Erythroblast (primary cell): Measurements from ENCODE around the gene KIF25.

ENCODE experiments used
- DNase-seq, 2 experiments: peaks; one replicate each; lab custom pipeline; 2025; lab: John Stamatoyannopoulos, UW
- GATA1 ChIP-seq: IDR thresholded peaks from 2 replicates; pipeline ENCODE4 v1.6.1; 2011; ENCODE audit warnings: low read depth, mild to moderate bottlenecking, control low read depth, low read length, moderate library complexity
- POLR2A ChIP-seq: IDR thresholded peaks from 2 replicates; pipeline ENCODE4 v1.6.1; 2011; ENCODE audit warnings: mild to moderate bottlenecking, low read length

KIF25 gene

GRCh38 chr6:168012431-168013249, 15.2 kb downstream of the KIF25 start:
- TF ChIP-seq POLR2A (no peak), GATA1 (no peak)
- no peak for DNase-seq

GRCh38 chr6:168013250-168013915, 15.9 kb downstream of the KIF25 start:
- no peak for TF ChIP-seq GATA1
- TF ChIP-seq POLR2A, result no peak
- no peak for DNase-seq

- TF ChIP-seq POLR2A, result no peak
- DNase-seq, result no peak
Observed at GRCh38 chr6:168014428-168014827, 17.0 kb downstream of the KIF25 start.

- TF ChIP-seq GATA1, result no peak
- no peak for TF ChIP-seq POLR2A
- DNase-seq, result no peak
Observed at GRCh38 chr6:168015009-168015408, 17.5 kb downstream of the KIF25 start.

GRCh38 chr6:168015482-168016175, 18.2 kb downstream of the KIF25 start:
- TF ChIP-seq GATA1, result no peak
- no peak for TF ChIP-seq POLR2A
- no peak for DNase-seq

GRCh38 chr6:168016176-168016620, 18.7 kb downstream of the KIF25 start:
- no peak for TF ChIP-seq POLR2A
- no peak for TF ChIP-seq GATA1
- DNase-seq, result no peak

- DNase-seq, result no peak
- TF ChIP-seq POLR2A, result no peak
- TF ChIP-seq GATA1, result no peak
Observed at GRCh38 chr6:168016721-168017525, 19.5 kb downstream of the KIF25 start.

- DNase-seq, result no peak
- TF ChIP-seq GATA1 (no peak), POLR2A (no peak)
Observed at GRCh38 chr6:168017629-168018028, 20.2 kb downstream of the KIF25 start.

GRCh38 chr6:168018664-168019063, 21.2 kb downstream of the KIF25 start:
- TF ChIP-seq POLR2A (no peak), GATA1 (no peak)
- no peak for DNase-seq

GRCh38 chr6:168020242-168020641, 22.8 kb downstream of the KIF25 start:
- TF ChIP-seq GATA1 (no peak), POLR2A (no peak)
- no peak for DNase-seq

GRCh38 chr6:168021581-168021980, 24.1 kb downstream of the KIF25 start:
- DNase-seq, result no peak
- TF ChIP-seq POLR2A, result no peak
- TF ChIP-seq GATA1, result no peak

GRCh38 chr6:168022488-168023321, 25.2 kb downstream of the KIF25 start:
- no peak for DNase-seq
- TF ChIP-seq POLR2A (no peak), GATA1 (no peak)

GRCh38 chr6:168024951-168025510, 27.6 kb downstream of the KIF25 start:
- TF ChIP-seq GATA1 (no peak), POLR2A (no peak)
- DNase-seq, result no peak
